AG20443 (cell line): ENCODE measurements around the gene NRF1.

Source experiments
- DNase-seq: peaks from one replicate; pipeline ENCODE4 v3.0.0; 2012; ENCODE audit warnings: low spot score, mixed read lengths

The NRF1 gene

GRCh38 chr7:129686063-129686462 lies 74.5 kb downstream of the NRF1 start:
- DNase-seq: no peak

- no peak for DNase-seq
Observed at GRCh38 chr7:129688503-129689222, 77.1 kb downstream of the NRF1 start.

DNA sequence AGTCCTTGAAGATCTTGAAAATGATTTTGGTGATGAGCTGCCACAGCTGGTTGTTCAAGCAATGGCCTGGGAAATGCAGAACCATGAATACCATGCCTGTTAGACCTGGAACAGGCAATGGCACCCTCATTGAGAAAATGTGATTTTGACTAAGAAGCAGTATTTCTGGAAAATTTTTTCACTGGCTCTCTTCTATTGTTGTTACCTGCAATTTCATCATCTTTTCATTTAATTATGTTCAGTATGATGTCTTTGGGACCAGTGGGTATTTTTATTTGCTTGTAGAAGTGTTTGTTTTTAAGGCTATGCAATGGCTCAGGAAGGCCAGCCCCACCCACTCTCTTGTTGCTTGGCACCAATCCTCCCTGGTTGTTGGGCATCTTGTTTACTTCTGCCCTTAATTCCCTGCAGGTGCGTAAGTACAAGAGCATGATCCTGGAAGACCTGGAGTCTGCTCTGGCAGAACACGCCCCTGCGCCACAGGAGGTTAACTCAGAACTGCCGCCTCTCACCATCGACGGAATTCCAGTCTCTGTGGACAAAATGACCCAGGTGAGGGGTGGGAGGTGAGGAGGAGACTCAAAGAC lies 78.6 kb downstream of the NRF1 start:
- no peak for DNase-seq

- no peak for DNase-seq
Observed at GRCh38 chr7:129690701-129691100, 79.2 kb downstream of the NRF1 start.

DNA sequence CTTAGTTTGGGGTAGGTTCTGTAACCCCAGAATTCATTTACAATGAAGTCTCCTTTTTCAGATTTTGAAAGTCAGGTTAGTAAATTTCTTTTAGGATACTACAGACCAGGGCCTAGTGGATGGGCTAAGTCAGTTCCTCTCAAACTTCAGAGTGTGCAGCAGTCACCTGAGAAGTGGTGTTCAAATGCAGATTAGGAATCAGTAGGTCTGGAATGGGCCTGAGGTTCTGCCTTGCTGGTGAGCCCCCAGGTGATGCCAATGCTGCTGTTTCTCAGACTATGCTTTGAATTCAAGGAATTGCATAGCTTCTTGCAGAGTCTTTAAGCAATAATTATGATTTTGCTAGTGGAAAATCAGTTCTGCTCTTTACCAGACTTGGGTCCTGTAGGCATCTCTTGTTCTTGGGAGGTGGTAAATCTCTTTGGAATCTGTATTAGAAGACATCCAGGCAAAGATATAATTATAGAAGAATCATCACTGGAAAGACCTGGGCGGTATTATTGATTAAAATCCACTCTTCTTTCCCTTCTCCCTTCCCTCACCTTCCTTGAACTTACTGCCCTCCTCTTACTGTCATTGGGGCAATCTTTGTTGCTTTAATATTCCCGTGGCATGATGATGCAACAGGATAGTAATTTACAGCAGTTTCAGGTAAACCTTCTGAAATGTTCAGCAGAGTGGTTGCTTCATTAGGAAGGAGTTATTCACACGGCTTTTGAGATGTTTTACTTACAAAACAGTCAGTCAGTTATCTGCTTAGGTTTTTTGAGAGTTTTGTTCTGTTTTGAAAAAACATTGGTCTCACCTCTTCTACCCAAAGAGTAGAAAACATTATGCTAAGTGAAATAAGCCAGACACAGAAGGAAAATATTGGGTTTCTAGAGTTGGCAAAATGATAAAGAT lies 87.2 kb downstream of the NRF1 start:
- DNase-seq: no peak

DNA sequence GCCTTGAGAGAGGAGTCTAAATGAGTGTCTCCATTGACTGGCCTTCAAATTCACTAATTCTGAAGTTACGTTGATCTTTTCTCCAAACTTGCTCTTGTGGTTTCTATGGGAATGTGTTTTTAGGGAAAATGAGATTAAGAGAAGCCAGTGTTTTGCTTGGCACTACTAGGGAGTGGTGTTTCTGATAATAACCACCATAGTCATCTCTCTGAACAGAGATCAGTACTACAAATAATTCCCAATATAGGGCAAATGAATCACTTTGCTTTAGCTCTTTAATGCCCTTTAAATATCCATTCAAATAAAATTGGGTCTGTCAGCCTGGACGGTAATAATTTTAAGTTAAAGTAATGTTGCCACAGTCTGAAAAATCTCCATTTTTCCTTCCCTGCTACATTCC lies 90.8 kb downstream of the NRF1 start:
- no peak for DNase-seq

DNA sequence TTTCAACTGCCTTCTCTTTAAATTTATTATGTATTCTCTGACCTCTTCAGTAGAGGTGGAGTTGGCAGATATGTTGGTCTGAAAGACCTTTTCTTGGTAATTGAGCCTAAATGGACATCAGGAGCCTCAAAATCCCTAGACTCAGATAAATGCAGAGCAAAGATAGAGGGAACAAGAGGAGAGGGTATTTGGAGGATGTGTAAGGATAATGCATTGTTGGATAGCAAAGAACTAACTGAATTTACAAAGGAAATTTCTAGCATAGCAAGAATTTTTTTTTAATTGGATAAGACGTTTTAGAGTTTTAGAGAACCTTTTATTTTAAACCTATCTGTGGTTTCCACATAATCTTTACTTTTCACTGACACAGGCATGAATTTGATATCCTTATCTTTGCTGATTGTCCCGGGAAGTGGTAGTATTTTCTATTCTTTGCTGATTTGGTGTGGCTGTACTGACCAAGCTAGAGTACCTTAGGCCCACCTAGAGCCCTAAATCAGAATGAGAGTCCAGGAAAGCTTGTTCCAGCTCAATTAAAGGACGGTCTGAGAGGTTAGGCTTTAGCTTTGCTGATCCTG lies 91.3 kb downstream of the NRF1 start:
- no peak for DNase-seq

DNA sequence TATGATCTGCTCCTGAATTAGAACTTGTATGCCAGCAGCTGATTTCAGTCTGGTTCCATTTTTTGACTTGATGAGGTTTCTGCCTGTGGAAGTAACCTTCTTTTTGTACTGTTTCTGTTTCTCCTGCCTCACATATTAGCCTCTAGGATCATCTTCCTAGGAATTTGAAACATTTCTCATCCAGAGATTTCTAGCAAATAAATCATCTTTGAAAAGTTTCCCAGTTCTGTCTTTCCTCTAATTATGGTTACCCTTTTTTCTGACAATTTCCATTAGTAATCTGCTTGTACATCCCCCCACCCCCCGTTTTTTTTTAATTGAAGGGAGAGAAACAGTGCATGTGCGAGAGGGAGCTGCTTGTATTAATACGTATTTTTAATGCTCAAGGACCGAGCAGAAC lies 92.2 kb downstream of the NRF1 start:
- DNase-seq: no peak

DNA sequence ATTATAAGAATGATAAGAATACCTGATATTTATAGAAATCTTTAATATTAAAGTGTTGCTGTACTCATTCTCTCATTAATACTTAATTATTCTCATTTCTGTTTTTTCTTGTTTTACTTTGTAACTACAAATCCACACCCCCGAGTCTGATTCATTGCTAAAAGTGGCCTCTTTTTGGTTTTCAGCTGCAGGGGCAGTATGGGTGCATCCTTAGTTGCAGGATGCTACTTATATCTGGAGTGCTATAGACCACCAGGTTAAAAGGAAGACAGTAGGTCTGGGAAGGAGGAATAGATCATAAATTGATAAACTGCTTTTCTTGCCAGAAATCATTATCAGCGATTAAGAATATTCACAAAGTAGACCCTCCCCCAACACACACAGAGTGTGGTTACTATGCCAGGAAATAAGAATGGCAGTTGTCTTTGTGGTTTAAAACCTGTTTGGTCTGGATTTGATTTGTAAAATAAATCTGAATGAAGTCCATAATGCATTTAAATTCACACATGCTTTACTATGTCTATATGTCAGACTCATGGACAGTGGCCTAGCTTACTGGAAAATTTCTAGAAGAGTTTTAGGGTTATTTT lies 96.5 kb downstream of the NRF1 start:
- no peak for DNase-seq

DNA sequence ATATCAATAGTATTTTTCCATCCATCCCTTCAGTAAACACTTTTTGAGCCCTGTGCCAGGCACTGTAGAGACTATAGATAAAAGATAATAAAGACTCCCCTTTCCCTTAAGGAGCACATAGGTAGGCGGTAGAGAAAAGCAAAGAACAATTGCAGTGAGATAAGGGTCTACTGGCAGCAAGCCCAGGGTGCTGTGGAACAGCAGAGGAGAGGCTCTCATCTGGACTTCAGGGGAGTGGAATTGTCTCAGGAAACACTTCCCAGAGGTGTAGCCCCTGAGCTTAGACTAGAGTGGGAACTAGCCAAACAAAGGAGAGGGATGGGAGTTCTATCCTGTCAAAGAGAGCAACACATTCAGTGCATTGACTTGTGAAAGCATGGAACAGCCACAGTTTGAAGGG lies 102.0 kb downstream of the NRF1 start:
- no peak for DNase-seq

GRCh38 chr7:129714514-129715063 lies 103.1 kb downstream of the NRF1 start:
- DNase-seq: no peak

- no peak for DNase-seq
Observed at GRCh38 chr7:129719980-129720732, 108.6 kb downstream of the NRF1 start.

GRCh38 chr7:129721068-129721467 lies 109.5 kb downstream of the NRF1 start:
- DNase-seq: peak; percentile 27

DNA sequence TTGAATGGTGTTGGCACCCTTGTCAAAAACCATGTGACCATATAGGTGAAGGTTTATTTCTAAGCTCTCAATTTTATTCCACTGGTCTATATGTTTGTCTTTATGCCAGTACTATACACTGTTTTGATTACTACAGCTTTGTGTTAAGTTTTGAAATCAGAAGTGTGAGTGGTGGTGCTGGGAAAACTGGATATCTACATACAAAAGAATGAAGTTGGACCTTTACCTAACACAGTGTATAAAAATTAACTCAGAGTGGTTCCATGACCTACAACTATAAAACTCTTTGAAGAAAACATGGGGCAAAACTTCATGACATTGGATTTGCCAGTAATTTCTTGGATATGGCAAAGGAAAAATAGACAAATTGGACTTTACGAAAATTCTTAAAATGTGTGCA lies 112.2 kb downstream of the NRF1 start:
- DNase-seq: no peak

DNA sequence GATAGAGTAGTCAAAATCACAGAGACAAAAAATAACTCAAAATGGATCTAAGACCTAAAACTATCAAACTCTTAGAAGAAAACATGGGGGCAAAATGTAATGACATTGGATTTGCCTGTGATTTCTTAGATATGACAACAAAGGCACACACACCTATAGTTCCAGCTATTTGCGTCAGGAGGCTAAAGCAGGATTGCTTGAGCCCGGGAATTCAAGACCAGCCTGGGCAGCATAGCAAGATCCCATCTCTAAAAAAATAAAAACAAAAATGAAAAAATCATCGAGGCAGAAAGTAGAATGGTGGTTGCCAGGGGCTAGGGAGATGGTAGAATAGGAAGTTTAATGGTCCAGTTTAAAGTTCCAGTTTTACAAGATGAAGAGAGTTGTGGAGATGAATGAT lies 113.3 kb downstream of the NRF1 start:
- no peak for DNase-seq

DNA sequence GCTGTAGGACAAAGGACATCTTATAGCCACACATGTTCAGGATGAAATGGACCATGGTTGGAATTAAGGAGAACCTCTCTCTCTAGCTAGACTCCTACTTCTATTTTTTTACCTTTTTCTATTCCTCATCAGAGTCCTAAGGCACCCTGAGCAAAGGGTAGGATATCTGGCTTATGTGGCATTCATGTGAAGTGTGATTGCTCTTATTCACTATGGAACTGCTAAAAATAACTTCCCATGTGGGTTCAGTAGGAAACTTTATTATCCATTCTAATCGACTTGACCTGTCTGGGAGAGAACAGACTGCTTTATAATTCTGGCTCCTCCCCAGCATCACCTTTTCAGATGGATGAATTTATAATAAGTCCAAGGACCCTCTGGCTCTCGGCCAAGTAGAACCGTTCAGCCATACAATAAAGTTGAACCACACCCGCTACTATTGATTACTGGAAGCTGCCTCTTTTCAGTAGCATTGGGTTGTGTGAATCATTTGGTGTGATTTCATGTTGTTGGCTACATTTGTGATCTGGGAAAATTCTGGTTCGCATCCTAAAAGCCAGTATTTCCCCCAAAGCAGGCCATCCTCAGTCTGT lies 117.5 kb downstream of the NRF1 start:
- no peak for DNase-seq

DNA sequence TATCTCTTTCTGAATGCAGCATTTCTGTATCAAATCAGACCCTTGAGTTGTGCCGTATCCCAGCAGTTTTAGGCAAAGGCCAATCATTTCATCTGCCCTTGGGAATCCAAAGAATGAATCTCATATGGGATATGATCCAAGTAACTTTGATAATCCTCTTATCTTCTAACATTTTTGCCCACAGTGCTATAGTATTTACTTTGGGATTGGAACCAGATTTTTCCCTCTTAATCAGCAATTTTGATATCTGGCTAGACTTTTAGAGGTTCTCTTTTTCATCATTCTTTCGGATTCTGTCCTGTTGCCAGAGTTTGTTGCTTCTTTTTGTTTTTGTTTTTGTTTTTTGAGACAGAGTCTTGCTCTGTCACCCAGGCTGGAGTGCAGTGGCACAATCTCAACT lies 118.0 kb downstream of the NRF1 start:
- DNase-seq: no peak

- DNase-seq: no peak
Observed at GRCh38 chr7:129730159-129730558, 118.6 kb downstream of the NRF1 start.

DNA sequence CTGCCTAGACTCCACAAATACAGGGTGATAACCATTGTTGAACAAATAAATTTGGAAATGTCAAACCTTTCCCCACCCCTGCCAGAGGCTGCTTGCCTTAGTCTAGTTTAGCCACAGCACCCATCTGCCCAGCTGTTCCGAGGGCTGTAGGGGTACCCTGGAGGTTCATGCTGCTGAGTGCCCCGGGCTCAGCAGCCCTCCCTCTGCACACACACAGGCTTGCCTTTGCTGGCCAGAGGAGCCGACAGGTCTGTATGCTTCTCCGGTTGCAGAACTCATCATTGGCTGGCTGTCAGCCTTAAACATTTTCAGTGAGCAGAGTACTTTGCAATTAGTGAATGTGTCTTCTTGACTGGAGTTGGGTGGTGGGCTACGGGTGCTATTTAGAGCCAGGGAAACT lies 122.9 kb downstream of the NRF1 start:
- DNase-seq: no peak

- no peak for DNase-seq
Observed at GRCh38 chr7:129739427-129739826, 127.9 kb downstream of the NRF1 start.
